H1 (cell line): ENCODE data around the gene PDCD2. TPM values are rescaled to one million over a fixed set of nuclear protein-coding genes. Genes with fewer than 3 reads are reported as not detected.

Experiments
- CTCF ChIA-PET: fragments of 300-600 bp; sonication (Branson Sonifier 250); formaldehyde crosslinking; loops from one replicate; lab custom pipeline; 2021; ENCODE audit not compliant: partially characterized antibody; lab: Charles Lee
- POLR2A ChIA-PET: fragments of 300-600 bp; sonication (Branson Sonifier 250); formaldehyde crosslinking; loops from one replicate; lab custom pipeline; 2021; ENCODE audit warnings: inconsistent platforms; ENCODE audit not compliant: partially characterized antibody; lab: Charles Lee
- DNase-seq, 2 experiments: peaks; one replicate each; pipeline versions ENCODE4 v3.0.0 to v3.0.0-alpha.2; 2010 to 2022; ENCODE audit warnings: low spot score in 2 of 2, low read depth in 1 of 2, mixed read lengths in 1 of 2
- FAIRE-seq: peaks from 2 replicates; lab custom pipeline; 2011; peaks lifted over from hg19 to GRCh38; lab: Jason Lieb, UNC
- H2AFZ ChIP-seq: 2 replicates; pipeline ENCODE4 v1.8.1; 2012; ENCODE audit warnings: low read length, inconsistent platforms
- H2AK5ac ChIP-seq: 2 replicates; pipeline ENCODE4 v1.6.1; 2013; ENCODE audit warnings: low read depth, low read length
- H2BK120ac ChIP-seq: replicated peaks from 2 replicates; pipeline ENCODE3; 2013; ENCODE audit warnings: low read depth, low read length, inconsistent platforms
- H2BK12ac ChIP-seq: 2 replicates; pipeline ENCODE4 v1.6.1; 2013; ENCODE audit warnings: low read depth, low read length
- H2BK15ac ChIP-seq: 2 replicates; pipeline ENCODE4 v1.6.1; 2013; ENCODE audit warnings: low read length
- H2BK20ac ChIP-seq: 2 replicates; pipeline ENCODE4 v1.6.1; 2013; ENCODE audit warnings: low read length
- H2BK5ac ChIP-seq: 2 replicates; pipeline ENCODE4 v1.6.1; 2013; ENCODE audit warnings: low read depth, low read length
- H3K14ac ChIP-seq: 2 replicates; pipeline ENCODE4 v1.6.1; 2013; ENCODE audit warnings: inconsistent platforms; ENCODE audit not compliant: insufficient read length
- H3K18ac ChIP-seq: 2 replicates; pipeline ENCODE4 v1.6.1; 2013; ENCODE audit warnings: low read length; ENCODE audit errors: extremely low read depth
- H3K23ac ChIP-seq: 2 replicates; pipeline ENCODE4 v1.6.1; 2013; ENCODE audit warnings: inconsistent platforms; ENCODE audit not compliant: insufficient read length
- H3K23me2 ChIP-seq: 2 replicates; pipeline ENCODE4 v1.6.1; 2013; ENCODE audit warnings: low read depth, low read length
- H3K27ac ChIP-seq: 2 replicates; pipeline ENCODE4 v1.6.1; 2011; ENCODE audit warnings: low read depth, low read length, inconsistent platforms
- H3K27me3 ChIP-seq, 4 experiments: replicated peaks in 1 of 4; 1 replicate in 1 of 4; 2 replicates in 3 of 4; pipeline versions ENCODE4 v1.6.1 to v1.8.1; 2011 to 2013; ENCODE audit warnings: low read length in 3 of 4, mild to moderate bottlenecking in 3 of 4, inconsistent platforms in 2 of 4, mixed read lengths in 2 of 4, moderate library complexity in 1 of 4; ENCODE audit not compliant: control insufficient read depth in 3 of 4, insufficient read depth in 3 of 4; ENCODE audit errors: extremely low read depth in 1 of 4
- H3K36me3 ChIP-seq, 4 experiments: 2 replicates each; pipeline versions ENCODE4 v1.6.1 to v1.8.1; 2011 to 2013; ENCODE audit warnings: mild to moderate bottlenecking in 4 of 4, low read length in 3 of 4, moderate library complexity in 2 of 4, control low read depth in 1 of 4, inconsistent platforms in 1 of 4; ENCODE audit not compliant: insufficient read depth in 4 of 4, control insufficient read depth in 2 of 4
- H3K4ac ChIP-seq: replicated peaks from 2 replicates; pipeline ENCODE3; 2013; ENCODE audit warnings: low read length, low read depth, mixed read lengths, inconsistent platforms; ENCODE audit not compliant: insufficient read length
- H3K4me1 ChIP-seq, 4 experiments: replicated peaks in 1 of 4; 1 replicate in 1 of 4; 2 replicates in 3 of 4; pipeline versions ENCODE4 v1.6.1 to v1.8.1; 2011 to 2013; ENCODE audit warnings: low read length in 3 of 4, inconsistent platforms in 2 of 4, mixed read lengths in 1 of 4; ENCODE audit not compliant: insufficient read depth in 4 of 4, control insufficient read depth in 3 of 4
- H3K4me2 ChIP-seq, 2 experiments: 2 replicates each; pipeline versions ENCODE4 v1.6.1 to v1.8.1; 2011 to 2013; ENCODE audit warnings: low read depth in 2 of 2, low read length in 2 of 2, control low read depth in 1 of 2, inconsistent platforms in 1 of 2, mild to moderate bottlenecking in 1 of 2; ENCODE audit not compliant: insufficient read depth in 1 of 2
- H3K4me3 ChIP-seq, 4 experiments: fragments of 200-600, 300-600 bp in 1 of 4; sonication (generic), shearing (Covaris generic), sonication (Bioruptor Twin) in 1 of 4; 2 replicates each; pipeline versions ENCODE4 v1.5.1 to v1.8.1; 2011 to 2016; ENCODE audit warnings: low read length in 4 of 4, low read depth in 3 of 4, control low read depth in 2 of 4, inconsistent platforms in 2 of 4, mild to moderate bottlenecking in 2 of 4, mixed read lengths in 1 of 4, moderate library complexity in 1 of 4; ENCODE audit not compliant: insufficient read depth in 2 of 4; ENCODE audit errors: extremely low read depth in 1 of 4
- H3K56ac ChIP-seq: replicated peaks from 2 replicates; pipeline ENCODE3; 2013; ENCODE audit warnings: low read depth, mild to moderate bottlenecking, mixed read lengths, low read length, inconsistent platforms; ENCODE audit not compliant: insufficient read length
- H3K79me1 ChIP-seq: 2 replicates; pipeline ENCODE4 v1.6.1; 2013; ENCODE audit warnings: low read depth, low read length, control low read depth
- H3K79me2 ChIP-seq, 2 experiments: 2 replicates each; pipeline versions ENCODE4 v1.6.1 to v1.8.1; 2012 to 2013; ENCODE audit warnings: low read length in 2 of 2, mild to moderate bottlenecking in 2 of 2, inconsistent platforms in 1 of 2; ENCODE audit not compliant: insufficient read depth in 2 of 2, control insufficient read depth in 1 of 2
- H3K9ac ChIP-seq, 4 experiments: replicated peaks in 1 of 4; 1 replicate in 1 of 4; 2 replicates in 3 of 4; pipeline versions ENCODE4 v1.6.1 to v1.8.1; 2011 to 2013; ENCODE audit warnings: low read depth in 3 of 4, low read length in 3 of 4, control low read depth in 2 of 4, mild to moderate bottlenecking in 2 of 4, moderate library complexity in 2 of 4, inconsistent platforms in 1 of 4; ENCODE audit errors: extremely low read depth in 1 of 4
- H3K9me3 ChIP-seq, 2 experiments: 2 replicates each; pipeline versions ENCODE4 v1.6.1 to v1.8.1; 2012 to 2013; ENCODE audit warnings: mild to moderate bottlenecking in 2 of 2, moderate library complexity in 2 of 2, control low read depth in 1 of 2, inconsistent platforms in 1 of 2, low read depth in 1 of 2, low read length in 1 of 2, mixed read lengths in 1 of 2; ENCODE audit not compliant: insufficient read depth in 2 of 2
- H4K20me1 ChIP-seq, 2 experiments: replicated peaks in 1 of 2; 2 replicates each; pipeline versions ENCODE3 to v1.8.1; 2011 to 2013; ENCODE audit warnings: inconsistent platforms in 2 of 2, low read length in 2 of 2, mild to moderate bottlenecking in 1 of 2; ENCODE audit not compliant: insufficient read depth in 2 of 2, control insufficient read depth in 1 of 2
- H4K5ac ChIP-seq: 2 replicates; pipeline ENCODE4 v1.6.1; 2013; ENCODE audit warnings: low read length, low read depth, mixed read lengths, inconsistent platforms; ENCODE audit not compliant: insufficient read length
- H4K8ac ChIP-seq: 2 replicates; pipeline ENCODE4 v1.8.0; 2013; ENCODE audit warnings: mild to moderate bottlenecking, moderate library complexity, low read length, inconsistent platforms; ENCODE audit not compliant: insufficient read depth; ENCODE audit errors: extremely low read depth
- H4K91ac ChIP-seq: replicated peaks from 2 replicates; pipeline ENCODE3; 2013; ENCODE audit warnings: low read length, mixed read lengths, inconsistent platforms; ENCODE audit not compliant: insufficient read length
- CEBPB ChIP-seq: IDR thresholded peaks from 2 replicates; pipeline ENCODE4 v1.6.1; 2012; ENCODE audit warnings: low read depth, low read length
- CHD1 ChIP-seq: IDR thresholded peaks from 2 replicates; pipeline ENCODE4 v1.6.1; 2012; ENCODE audit warnings: low read depth, low read length, improper control_type of control experiment
- CTBP2 ChIP-seq: IDR thresholded peaks from 2 replicates; pipeline ENCODE4 v1.7.0; 2011; ENCODE audit warnings: borderline replicate concordance, mild to moderate bottlenecking, moderate library complexity, mixed read lengths, low read length; ENCODE audit not compliant: insufficient read depth, insufficient read length
- HDAC2 ChIP-seq, 2 experiments: fragments of 300-600 bp in 1 of 2; sonication (generic) in 1 of 2; IDR thresholded peaks; 2 replicates each; pipeline ENCODE4 v1.6.1; 2011 to 2012; ENCODE audit warnings: low read depth in 2 of 2, low read length in 2 of 2, mild to moderate bottlenecking in 2 of 2, moderate library complexity in 2 of 2, borderline replicate concordance in 1 of 2, inconsistent platforms in 1 of 2
- JUN ChIP-seq: IDR thresholded peaks from 2 replicates; pipeline ENCODE4 v1.6.1; 2011; ENCODE audit warnings: low read depth, mild to moderate bottlenecking, improper control_type of control experiment, low read length
- JUND ChIP-seq: IDR thresholded peaks from 2 replicates; pipeline ENCODE4 v1.6.1; 2011; ENCODE audit warnings: mild to moderate bottlenecking, improper control_type of control experiment, low read length
- KDM5A ChIP-seq: fragments of 200-600 bp; IDR thresholded peaks from 2 replicates; pipeline ENCODE4 v1.7.1; 2012; ENCODE audit warnings: mild to moderate bottlenecking, low read length, inconsistent platforms, mixed read lengths
- SP4 ChIP-seq: IDR thresholded peaks from 2 replicates; pipeline ENCODE4 v1.6.1; 2012; ENCODE audit warnings: low read length, inconsistent platforms
- TBP ChIP-seq: IDR thresholded peaks from 2 replicates; pipeline ENCODE4 v1.6.1; 2011; ENCODE audit warnings: low read depth, low read length, improper control_type of control experiment
- WGBS, 2 experiments: shearing (Covaris generic) in 1 of 2; methylation state at CpG; one replicate each; pipeline versions ENCODE4 v1.1.6 to v1.1.7; 2013 to 2015; ENCODE audit warnings: low lambda C conversion rate in 2 of 2, mixed read lengths in 2 of 2, inconsistent platforms in 1 of 2, low coverage in 1 of 2, missing lambda C conversion rate in 1 of 2; ENCODE audit not compliant: insufficient replicate concordance in 2 of 2, insufficient coverage in 1 of 2, insufficient read length in 1 of 2; ENCODE audit errors: extremely low coverage in 1 of 2, missing lambda C conversion rate in 1 of 2; 5-methylcytosine and 5-hydroxymethylcytosine counted together
- polyA plus RNA-seq, 7 experiments: library from polyadenylated mRNA; depleted of rRNA in 3 of 7; stranded (reverse) in 5 of 7; unstranded in 2 of 7; fragments of >200 nt in 5 of 7; fragments of 200-250 nt in 2 of 7; gene quantifications; 1 replicate in 5 of 7; 2 replicates in 1 of 7; 4 replicates in 1 of 7; pipeline versions ENCODE4 v1.2.1 to v1.2.3, GENCODE V29; 2011 to 2013; ENCODE audit warnings: missing spikeins in 2 of 7, mixed read lengths in 2 of 7
- total RNA-seq: library from RNA; stranded (reverse); fragmentation: NEBNext Ultra II Directional; extraction: Animal tissue kit (Norgen Biotek cat#: 25700); gene quantifications from 2 replicates; pipeline ENCODE4 v1.2.1, GENCODE V29; 2021

Gene PDCD2
- total and polyA plus RNA-seq, 2 of the 8 experiments (the other 6 are each of a cell fraction or from before 2014, with no cell fraction given) = 74.1 to 116 TPM

DNA sequence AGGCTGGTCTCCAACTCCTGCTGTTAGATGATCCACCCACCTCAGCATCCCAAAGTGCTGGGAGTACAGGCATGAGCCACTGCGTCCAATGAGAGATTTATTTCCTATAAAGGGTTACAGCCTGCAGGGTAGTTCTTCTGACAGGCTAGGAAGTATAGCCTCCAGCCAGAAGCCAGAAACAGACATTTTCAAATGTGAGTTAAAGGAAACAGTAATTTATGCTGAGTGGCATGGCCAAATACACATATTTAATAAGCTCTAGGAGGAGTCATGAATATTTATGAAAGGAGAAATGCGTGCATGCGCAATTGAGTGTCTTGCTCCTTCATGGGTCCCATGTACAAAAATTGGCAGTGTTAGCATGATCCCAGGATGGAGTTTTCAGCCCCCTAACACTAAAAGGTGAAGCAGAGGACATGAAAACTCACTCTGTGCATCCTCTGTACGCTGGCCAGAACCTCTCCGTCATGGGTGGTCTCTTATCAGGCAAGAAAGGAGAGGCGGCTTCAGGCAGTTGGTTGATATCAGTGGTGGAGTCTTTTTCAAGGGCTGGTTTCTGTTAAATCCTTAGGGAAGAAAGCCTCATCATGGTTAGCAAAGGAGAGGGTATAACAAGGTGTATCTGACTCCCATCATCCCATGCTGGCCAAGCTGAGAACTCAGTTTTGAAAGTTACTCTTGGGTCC is 21.3 kb upstream of the PDCD2 start:
- H3K79me2 ChIP-seq = no peaks in the 10 kb centered on the region
- no peak overlapping the region for H2BK20ac ChIP-seq
- no peak overlapping the region for H3K18ac ChIP-seq
- H3K23me2 ChIP-seq = no peaks in the 10 kb centered on the region
- H3K79me1 ChIP-seq = no peaks in the 10 kb centered on the region
- WGBS, 2 experiments = 73% methylated on average over 6 of the region's 6 CpGs; no CpG with 5 or more reads in 1 of the 2 experiments
- H3K4me2 ChIP-seq = no peak overlapping the region
- no peak overlapping the region for H4K8ac ChIP-seq
- H4K91ac ChIP-seq = no peak overlapping the region
- H3K9me3 ChIP-seq = no peaks in the 10 kb centered on the region
- CTCF ChIA-PET = interaction anchor here (3.6 kb wide), 1 partner anchor 8 kb away, joined by 12 read pairs; no protein-coding TSS in a partner anchor
- TF ChIP-seq KDM5A (no peak), JUN (no peak), CTBP2 (no peak), JUND (no peak), SP4 (no peak), TBP (no peak), CHD1 (no peak), HDAC2 (IDR thresholded peaks at IDR 0.05; ENCODE audit: borderline replicate concordance in 1 of 2, low read depth in 2 of 2, low read length in 2 of 2) (no peak), CEBPB (no peak)
- H3K4me1 ChIP-seq = no peaks in the 10 kb centered on the region
- no peak overlapping the region for H2BK120ac ChIP-seq
- POLR2A ChIA-PET = interaction anchor here (1.0 to 1.3 kb wide), 3 partner anchors 22 to 53 kb away, joined by 3 to 4 read pairs (median 3); no protein-coding TSS in a partner anchor
- H2AK5ac ChIP-seq = no peak overlapping the region
- no peak overlapping the region for H3K27ac ChIP-seq
- H3K27me3 ChIP-seq = no peaks in the 10 kb centered on the region
- FAIRE-seq (no peak), DNase-seq (no peak)
- no peak overlapping the region for H4K5ac ChIP-seq
- H2AFZ ChIP-seq = no peak overlapping the region
- no peak overlapping the region for H3K4ac ChIP-seq
- no peak overlapping the region; a peak in 2 of 7 replicates for H3K9ac ChIP-seq
- no peak overlapping the region for H3K4me3 ChIP-seq
- H4K20me1 ChIP-seq = no peaks in the 10 kb centered on the region
- no peak overlapping the region for H2BK5ac ChIP-seq
- no peak overlapping the region for H2BK12ac ChIP-seq
- H3K56ac ChIP-seq = no peak overlapping the region
- H2BK15ac ChIP-seq = no peak overlapping the region
- no peak overlapping the region for H3K23ac ChIP-seq
- H3K36me3 ChIP-seq = no peaks in the 10 kb centered on the region
- H3K14ac ChIP-seq = no peak overlapping the region
